Stimulated activated CD4-positive, alpha-beta T cell treated with anti-CD3 and anti-CD28 coated beads, Interleukin-2, amount 100 ng/mL, for 4 hours (primary cell): ENCODE results near the gene KCNAB2.
A peak's percentile ranks its signal among the peaks of the same experiment; 100 is the strongest.

Experiments used
- DNase-seq: peaks from one replicate; pipeline ENCODE4 v3.0.0-alpha.2; 2020; ENCODE audit warnings: low read depth

The KCNAB2 gene

DNA sequence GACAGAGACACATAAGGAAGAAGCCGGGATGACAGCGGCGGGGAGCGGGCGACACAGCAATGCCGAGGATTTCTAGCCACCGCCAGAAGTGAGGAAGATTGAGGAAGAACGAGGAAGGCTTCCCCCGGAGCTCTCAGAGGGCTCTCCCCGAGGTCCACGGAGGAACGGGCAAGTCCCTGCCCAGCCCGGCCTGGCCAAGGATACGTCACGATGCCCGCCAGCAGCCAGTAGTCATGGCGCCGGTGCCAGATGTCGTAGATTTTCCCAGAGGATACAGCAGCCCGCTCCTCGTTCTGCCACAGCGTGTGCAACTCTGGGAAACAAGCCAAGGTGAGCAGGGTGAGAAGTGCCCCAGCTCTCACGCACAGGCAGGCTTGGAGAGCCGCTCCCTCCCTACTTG lies 65.9 kb downstream of the KCNAB2 start:
- DNase-seq = no peak

DNA sequence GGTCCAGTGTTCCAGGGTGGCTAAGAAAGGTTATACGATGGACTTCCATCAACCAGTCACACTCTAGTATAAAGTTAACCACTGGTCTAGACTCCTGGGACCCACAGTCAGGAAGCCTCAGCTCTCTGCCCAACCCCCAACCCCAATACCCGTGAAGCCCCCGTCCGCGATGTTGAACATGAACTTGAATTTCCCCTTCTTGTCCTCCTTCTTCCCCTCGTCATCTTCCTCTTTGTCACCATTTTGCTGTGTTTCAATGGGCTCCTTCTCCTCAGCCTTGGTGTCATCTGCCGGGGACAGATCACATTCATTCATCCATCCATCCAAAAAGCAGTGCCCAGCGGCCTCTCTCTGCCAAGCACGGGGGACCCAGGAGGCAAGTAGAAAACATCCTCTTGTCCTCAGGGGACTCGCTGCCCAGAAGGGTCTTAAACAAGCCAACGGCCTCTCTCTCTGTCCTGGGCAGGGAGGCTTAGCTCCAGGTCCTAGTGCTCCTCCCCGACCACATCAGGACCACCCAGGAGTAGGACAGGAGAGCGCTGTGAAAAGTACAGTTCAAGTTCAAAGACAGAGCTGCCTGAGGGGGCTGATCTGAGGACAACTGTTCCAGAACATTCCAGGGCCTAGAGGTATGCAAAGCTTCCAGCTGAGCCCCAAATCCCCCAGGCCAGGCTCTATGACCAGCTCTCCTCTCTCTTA lies 66.5 kb downstream of the KCNAB2 start:
- DNase-seq = no peak

DNA sequence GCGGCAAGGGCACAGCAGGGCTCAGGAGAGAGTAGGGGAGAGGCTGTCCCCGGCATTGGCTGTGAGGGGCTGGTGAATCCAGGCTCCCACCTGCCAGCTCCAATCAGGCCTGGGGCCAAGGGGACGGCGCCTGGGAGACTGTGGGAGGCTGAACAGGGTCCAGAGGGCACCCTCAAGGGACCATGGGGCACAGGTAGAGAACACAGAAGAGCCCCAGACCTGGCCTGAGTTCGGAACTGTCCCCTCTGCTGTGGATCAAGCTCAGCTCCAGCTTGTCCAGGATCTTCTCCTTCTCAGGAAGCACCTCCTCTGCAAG lies 67.0 kb downstream of the KCNAB2 start:
- DNase-seq = no peak

DNA sequence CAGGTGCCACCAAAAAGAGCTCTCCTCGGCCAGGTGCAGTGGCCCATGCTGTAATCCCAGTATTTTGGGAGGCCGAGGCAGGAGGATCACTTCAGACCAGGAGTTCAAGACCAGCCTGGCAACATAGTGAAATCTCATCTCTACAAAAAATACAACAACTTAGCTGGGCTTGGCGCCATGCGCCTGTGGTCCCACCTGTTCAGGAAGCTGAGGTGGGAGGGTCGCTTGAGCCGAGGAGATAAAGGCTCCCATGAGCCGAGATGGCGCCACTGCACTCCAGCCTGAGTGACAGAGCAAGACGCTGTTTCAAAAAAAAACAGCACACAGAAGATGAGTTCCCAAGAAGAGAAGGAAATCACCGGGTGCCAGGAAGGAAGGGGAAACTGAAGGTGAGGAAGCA lies 67.4 kb downstream of the KCNAB2 start:
- DNase-seq = no peak

DNA sequence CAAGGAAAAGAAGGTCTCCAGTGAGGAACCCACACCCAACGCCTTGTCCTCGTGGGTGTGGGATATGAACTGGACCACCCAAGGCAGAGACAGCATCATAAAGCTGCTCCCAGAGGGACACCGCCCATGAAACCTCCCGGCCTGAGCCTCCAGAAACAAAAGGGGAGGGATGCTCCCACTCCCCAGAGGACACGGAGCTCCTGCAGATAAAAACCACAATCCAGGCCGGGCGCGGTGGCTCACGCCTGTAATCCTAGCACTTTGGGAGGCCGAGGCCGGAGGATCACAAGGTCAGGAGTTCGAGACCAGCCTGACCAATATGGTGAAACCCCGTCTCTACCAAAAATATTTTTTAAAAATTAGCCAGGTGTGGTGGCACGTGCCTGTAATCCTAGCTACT lies 68.1 kb downstream of the KCNAB2 start:
- no peak for DNase-seq

DNA sequence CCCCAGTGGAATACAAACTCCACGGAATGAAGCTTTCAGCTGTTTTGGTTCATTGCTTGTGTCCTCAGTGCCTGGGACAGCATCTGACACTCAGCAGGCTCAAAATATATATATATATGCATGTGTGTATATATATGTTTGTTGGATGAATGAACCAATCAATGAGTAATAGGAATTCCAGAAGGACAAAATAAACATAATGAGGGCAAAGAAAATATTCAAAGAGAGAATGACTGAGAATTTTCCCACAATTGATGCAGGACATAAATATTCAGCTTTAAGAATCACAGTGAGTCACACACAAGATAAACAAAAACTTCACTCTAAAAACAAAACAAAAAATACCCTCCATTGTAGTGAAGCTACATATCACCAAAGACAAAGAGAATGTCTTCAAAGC lies 70.4 kb downstream of the KCNAB2 start:
- DNase-seq = no peak

DNA sequence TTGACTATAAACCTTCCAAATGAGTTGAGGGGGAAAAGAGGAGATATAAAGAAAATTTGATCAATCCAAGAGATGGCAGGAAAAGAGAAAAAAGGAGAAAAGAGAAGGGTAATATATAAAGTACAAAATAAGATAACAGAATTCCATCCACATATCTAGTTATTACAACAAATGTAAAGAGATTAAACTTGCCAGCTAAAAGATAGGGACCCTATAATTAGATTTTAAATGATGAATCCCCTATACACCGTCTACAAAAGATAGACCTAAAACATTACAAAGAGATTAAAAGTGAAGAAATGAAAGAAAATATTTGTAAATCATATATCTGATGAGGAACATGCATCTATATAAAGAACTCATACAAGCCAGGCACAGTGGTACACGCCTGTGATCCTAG lies 71.4 kb downstream of the KCNAB2 start:
- no peak for DNase-seq

DNA sequence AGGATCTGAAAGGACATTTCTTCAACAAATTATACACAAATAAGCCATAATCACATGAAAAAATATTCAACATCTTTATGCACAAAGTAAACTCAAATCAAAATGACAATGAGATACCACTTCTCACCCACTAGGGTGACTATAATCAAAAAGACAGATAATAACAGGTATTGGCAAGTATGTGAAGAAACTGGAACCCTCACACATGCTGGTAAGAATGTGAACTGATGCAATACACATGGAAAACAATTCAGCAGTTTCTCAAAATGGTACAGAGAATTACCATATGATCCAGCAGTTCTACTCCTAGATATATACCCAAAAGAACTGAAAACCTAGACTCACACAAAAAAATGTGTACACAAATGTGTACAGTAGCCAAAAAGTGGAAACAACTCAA lies 71.9 kb downstream of the KCNAB2 start:
- no peak for DNase-seq

DNA sequence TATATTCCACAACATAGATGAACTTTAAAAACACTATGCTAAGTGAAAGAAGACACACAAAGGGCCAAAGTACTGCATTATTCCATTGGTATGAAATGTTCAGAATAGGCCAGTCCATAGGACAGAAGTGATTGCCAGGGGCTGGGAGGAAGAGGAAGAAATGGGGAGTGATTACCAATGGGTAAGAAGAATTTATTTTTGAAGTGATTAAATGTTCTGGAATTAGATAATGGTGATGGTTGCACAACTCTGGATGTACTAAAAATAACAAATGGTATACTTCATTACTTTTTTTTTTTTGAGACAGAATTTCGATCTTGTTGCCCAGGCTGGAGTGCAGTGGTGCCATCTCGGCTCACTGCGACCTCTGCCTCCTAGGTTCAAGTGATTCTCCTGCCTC lies 72.7 kb downstream of the KCNAB2 start:
- no peak for DNase-seq

DNA sequence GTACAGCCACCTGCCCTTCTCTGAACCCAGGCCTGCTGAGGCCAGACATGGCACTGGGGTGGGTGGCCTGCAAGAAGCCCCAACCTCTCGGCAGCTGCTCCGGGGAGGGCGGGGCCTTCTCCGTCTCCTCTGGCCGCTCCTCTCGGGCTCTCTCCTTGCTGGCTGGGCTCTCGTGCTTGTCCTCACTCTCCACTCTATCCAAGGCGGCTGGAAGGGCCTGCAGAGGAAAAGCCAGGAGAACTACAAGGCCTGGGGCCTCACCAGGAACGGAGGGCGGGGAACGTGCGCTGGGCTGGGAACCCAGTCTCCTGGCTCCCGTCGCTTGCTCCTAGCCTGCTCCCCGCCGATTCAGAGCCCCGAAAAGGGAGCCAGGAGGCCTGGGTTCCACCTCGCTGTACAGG lies 75.3 kb downstream of the KCNAB2 start:
- no peak for DNase-seq

DNA sequence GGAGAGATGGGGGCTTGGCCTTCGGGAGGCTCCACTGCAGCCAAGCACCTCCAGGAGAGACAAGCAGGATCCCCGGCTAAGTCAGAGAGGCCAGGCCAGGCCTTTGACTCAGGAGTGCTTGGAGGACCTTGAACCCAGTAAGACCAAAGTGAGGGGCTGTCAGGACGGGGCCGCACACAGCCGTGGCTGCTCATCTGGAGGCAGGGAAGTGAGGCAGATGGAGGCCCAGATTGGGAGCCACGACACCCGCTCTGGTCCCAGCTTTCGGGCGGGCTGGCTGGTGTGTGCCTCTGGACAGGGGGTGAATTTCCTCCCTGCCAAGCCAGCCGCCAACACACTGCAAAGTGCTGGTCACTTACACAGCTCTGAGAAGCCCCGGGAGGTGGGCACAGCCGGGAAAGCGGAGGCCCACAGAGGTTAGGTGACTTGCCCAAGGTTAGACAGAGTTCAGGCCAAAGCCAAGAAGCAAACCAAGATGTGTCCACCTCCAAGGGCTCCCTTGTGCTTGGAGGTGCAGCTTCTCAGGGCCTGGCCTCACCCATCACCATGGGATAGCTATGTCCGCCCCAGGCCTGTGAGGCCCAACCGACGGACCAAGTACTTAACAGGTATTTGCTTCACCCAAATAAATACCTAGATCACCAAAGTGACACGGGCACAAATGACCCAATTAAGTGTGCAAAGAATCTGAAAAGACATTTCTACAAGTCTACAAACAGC lies 76.1 kb downstream of the KCNAB2 start:
- no peak for DNase-seq

DNA sequence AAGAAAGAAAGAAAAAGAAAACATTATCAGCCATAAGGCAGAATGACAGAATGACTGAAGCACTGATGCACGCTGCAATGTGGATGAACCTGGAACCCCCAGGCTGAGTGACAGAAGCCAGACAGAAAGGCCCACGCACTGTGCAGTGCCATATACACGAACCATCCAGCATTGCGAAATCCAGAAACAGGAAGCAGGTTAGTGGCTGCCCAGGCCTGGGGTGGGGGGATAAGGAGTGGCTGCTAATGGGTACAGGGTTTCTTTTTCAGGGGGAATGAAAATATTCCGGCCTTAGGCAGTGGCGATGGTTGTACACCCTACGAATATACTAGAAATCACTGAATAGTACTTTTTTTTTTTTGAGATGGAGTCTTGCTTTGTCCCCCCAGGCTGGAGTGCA lies 77.4 kb downstream of the KCNAB2 start:
- no peak for DNase-seq

DNA sequence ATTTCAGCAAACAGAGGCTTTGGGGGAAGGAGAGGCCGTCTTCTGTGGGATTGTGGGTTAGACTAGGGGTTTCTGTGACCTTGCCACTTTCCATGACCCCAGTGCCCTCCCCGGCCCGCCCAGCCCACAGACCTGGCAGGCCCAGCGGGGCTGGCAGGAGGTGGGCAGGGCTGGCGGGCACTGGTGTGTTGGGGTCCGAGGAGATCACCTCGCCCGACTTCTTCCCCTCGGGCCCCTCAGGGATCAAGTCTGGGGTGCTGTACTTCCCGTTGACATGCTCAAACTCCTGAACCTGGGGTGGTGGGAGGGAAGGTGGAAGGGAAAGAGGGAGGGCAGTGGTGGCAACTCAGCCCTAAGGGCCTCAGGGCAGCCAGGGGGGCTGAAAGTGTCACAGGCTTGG lies 78.1 kb downstream of the KCNAB2 start:
- DNase-seq = no peak

DNA sequence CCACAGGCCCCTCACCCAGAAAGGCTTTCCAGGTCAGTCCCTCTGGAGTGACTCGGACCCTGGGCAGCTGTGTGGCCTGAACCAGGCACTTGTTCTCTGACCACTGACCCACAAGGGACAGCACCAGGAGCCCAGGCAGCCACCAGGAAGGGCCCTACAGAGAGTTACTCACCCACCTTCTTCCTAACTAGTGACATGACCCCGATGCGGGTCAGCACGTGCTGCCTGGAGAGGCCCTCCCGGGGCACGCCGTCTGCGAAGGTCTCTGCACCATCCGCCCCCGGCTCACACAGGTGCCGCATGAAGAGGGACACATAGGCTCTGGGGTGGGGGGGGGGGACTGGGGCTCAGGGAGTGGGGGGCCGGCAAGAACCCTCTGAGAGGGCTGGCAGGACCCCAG lies 78.7 kb downstream of the KCNAB2 start:
- DNase-seq = no peak

DNA sequence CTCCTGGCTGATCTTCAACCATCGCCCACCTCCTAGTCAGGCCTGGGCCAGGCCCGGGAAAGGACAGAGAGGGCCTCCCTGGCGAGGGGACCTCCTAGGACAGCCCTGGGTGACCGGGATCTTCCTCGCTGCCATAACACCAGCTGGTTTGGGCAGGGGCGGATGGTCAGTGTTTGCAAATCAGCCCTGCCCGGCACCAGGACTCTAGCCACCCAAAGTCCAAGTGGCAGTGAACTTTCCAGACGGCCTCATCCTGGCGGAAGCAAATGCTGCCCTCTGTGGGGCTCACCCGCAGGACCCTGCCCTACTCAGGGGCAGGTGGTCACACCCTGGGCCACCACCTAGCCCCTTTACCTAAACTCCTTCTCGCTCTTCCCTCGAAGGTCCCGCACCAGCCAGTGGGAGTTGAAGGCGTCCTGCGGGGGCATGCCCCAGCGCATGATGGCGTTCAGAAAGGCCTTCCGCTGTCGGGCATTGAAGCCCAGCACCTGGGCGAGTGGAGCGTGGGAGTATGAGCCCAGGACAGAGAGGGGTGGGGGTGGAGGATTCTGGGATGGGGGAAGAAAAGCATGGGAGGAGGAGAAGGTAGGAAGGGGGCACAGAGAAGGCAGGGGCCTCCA lies 79.2 kb downstream of the KCNAB2 start:
- no peak for DNase-seq

DNA sequence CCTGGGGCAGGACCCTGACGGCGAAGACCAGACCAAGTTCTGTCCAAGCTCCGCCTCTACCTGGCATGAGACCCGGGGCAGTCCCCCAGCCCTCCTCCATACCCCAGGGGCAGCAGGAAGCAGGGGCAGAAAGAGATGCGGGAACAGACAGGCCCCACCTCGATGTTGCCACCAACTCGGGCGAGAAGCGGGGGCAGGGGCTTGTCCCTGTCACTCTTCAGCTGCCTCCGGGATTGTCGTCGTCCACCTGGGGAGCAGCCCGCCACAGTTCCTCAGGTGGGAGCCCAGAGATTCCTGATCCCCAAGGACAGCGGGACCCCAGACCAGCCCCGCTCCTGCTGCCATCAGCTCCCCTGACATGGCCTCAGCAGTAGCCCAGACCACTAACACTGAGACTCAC lies 79.7 kb downstream of the KCNAB2 start:
- no peak for DNase-seq

DNA sequence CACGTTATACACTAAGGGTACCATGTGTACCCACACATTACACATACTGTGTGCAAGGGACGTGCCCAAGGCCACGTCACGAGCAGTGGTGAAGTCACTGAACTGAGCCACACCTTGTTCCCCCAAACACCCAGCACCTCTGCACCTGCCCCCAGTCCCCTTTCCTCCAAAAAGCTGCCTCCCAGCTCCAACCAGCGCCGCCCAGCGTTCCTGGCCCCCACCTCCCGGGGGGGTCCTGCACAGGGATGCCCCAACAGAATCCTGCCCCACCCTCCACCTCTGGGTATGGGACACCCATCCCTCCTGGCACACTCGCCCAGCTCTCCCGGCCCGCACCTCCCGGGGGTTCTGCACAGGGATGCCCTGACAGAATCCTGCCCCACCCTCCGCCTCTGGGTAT lies 80.3 kb downstream of the KCNAB2 start:
- no peak for DNase-seq

DNA sequence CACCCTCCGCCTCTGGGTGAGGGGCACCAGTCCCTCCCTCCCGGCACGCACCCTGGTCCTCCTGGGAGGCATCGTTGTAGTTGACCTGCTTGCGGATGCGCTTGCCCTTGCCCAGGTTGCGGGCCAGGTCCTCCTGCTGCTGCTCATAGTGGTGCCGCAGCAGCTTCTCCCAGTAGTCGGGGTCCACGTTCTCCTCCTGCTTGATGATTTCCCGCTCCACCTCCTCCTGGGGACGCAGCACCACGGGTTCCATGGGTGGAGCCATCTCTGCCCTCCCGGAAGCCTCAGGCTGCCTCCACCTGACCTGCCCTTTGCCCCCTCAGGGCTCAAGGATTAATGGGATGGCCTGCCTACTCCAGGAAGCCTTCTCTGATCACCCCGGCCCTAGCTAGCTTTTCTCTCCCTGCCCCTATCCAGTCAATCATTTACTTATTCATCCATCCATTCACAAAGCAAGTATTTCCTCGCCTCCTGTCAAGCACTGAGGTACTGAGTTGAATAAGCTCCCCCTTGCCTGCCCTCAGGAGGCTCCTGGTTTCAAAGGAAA lies 80.9 kb downstream of the KCNAB2 start:
- no peak for DNase-seq

DNA sequence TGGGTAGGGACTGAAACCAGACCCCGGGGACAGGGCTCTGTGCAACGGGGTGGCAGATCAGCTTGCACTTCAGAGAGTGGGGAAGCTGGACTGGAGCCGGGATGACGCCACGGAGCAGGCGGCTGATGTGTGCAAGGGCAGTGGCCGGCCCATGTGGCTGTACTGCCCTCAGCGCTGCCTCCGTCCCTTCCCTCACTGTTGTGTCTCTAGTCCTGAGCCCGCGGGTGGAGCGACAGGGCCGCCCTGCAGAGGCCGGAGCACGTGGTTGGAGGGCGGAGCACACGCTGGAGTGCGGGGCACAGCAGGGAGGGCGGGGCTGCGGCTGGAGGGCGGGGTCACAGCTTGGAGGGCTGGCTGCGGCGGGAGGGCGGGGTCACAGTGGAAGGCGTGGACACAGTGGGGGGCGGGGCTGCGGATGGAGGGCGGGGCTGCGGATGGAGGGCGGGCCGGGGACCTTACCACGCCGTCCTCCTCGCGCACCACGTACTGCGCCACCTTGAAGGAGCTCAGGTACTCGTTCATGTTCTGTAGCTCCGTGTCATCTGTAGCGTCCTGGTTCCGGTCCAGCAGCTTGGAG lies 82.0 kb downstream of the KCNAB2 start:
- peak; percentile 62 for DNase-seq

DNA sequence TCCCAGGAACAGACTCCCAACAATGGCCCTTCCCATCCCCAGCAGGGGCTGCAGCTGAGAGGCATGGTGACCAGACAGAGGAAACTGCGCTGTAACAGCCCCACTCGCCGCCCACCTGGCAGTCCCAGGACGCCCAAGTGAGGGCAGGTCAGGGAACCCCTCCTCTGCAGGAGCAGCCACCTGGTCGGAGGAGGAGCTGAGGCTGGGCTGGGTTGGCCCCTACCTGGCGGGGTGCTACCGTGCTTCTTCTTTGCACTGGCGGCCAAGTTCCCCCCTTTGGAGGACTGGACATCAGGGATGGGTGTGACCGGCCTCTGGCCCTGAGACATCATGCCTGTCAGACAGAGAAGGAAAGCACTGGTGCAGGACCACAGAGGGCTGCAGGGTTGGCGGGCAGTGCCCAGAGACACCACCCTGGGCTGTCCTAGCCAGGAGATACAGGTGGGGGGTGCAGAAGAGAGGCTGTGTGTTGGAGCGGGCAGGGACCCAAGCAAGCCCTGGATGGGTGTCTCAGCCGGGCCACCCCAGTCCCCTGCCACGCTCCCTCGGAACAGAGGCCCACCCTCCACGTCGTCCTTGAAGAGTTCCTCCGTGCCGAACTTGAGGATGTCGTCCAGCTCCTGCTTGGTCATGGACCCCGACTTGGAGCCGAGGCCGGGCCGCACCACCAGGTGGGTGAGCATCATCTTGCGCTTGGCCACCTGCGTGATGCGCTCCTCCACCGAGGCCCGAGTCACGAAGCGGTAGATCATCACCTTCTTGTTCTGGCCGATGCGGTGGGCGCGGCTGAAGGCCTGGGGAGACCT lies 82.8 kb downstream of the KCNAB2 start:
- DNase-seq = no peak

DNA sequence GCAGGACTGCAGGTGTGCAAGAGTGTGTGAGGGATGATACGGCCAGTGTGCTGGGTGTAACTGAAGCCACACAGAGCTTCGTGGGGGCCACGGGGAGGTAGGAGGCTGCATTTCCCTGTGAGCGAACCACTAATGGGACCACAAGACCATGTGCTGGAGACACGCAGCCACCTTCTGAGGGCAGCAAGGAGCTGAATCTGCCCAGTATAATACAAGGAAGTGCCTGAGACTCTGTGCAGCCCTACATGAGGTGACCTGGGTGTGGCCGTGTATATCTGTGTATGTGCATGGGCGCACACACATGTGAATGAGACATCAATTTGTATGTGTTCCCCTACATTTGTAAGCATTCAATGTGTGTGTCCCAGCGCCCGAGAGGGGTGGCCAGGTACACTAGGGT lies 83.6 kb downstream of the KCNAB2 start:
- no peak for DNase-seq

DNA sequence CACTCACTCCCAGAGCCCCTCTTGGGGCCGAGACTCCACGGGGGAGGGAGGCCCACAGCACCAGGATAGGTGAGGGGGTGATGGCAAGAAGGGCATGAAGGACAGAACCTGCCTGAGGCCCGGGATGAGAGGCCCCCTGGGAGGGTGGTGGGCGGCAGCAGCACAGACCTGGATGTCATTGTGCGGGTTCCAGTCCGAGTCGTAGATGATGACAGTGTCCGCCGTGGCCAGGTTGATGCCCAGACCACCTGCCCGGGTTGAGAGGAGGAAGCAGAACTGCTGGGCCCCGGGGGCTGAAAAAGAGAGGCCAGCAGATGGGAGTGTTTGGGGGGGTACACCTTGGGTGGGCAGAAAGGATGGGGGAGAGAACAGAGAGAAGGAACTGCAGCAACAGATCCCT lies 84.3 kb downstream of the KCNAB2 start:
- no peak for DNase-seq
